ENCODE measurements around the gene DDX20. TPM values are rescaled to one million over a fixed set of nuclear protein-coding genes. Genes with fewer than 3 reads are reported as not detected.

The DDX20 gene
- total RNA-seq, 1 donor from 2014 or later: 5.9 TPM

DNA sequence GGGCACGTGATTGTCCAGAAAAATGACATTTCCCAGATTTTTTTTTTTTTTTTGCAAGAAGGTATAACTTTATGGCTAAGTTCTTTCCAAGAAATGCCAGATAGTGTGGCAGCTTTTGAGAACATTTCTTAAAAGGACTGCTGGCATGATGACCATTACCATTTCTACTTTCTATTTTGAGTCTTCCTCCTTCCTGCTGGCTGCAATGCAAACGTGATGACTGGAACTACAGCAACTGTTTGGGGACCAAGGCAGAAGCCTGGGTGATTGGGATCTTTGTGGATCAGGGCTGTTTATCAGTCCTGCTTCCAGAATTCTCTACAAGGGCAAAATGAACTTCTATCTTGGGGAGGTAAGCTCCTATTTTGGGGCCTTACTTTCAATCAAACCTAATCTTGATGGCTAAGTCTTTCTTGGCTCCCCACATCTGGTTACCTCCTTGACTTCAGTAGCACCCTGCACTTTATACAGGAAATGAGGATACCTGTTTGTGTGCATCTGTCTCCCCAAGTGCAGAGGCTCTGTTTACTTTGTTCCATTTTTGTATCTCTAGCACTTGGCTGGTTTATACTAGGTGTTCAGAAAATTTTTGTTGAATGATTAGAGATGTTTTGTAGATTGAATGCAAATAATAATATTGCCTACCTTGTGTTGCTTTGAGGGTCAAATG lies 3.7 kb upstream of the DDX20 start:
- no peak for DNase-seq
- intact Hi-C loops (cut with micrococcal nuclease): no loop called here
- H3K27me3 ChIP-seq (ENCODE audit: low read depth): no peaks in the 10 kb centered on the region
- TF ChIP-seq, protein P1, sequence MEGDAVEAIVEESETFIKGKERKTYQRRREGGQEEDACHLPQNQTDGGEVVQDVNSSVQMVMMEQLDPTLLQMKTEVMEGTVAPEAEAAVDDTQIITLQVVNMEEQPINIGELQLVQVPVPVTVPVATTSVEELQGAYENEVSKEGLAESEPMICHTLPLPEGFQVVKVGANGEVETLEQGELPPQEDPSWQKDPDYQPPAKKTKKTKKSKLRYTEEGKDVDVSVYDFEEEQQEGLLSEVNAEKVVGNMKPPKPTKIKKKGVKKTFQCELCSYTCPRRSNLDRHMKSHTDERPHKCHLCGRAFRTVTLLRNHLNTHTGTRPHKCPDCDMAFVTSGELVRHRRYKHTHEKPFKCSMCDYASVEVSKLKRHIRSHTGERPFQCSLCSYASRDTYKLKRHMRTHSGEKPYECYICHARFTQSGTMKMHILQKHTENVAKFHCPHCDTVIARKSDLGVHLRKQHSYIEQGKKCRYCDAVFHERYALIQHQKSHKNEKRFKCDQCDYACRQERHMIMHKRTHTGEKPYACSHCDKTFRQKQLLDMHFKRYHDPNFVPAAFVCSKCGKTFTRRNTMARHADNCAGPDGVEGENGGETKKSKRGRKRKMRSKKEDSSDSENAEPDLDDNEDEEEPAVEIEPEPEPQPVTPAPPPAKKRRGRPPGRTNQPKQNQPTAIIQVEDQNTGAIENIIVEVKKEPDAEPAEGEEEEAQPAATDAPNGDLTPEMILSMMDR (IDR thresholded peaks at IDR 0.05; ENCODE audit: borderline replicate concordance): no peak
- H3K9me3 ChIP-seq (replicated peaks): no peaks in the 10 kb centered on the region
- H3K36me3 ChIP-seq: peaks cover under 1% of the 10 kb centered on the region
- no peak overlapping the region for H3K27ac ChIP-seq (replicated peaks)
- no peak overlapping the region for H3K4me3 ChIP-seq
- peaks cover 38% of the 10 kb centered on the region for H3K4me1 ChIP-seq

DNA sequence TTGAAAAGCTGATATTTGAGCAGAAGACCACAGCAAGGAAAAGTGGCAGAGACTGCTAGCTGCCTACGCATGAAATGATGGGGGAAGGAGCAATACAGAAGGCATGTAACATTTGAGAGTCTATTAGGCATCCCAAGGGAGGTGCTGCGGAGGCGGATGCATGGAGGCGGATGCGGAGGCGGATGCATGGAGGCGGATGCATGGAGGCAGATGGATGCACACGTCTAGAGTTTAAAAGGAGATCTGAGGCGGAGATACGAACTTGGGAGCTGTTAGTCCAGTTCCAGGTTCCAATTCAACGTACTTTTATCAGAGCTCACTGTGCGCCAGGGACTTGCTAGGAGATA lies 744 bp upstream of the DDX20 start:
- TF ChIP-seq, protein P1 (IDR thresholded peaks at IDR 0.05; ENCODE audit: borderline replicate concordance): no peak
- Histone ChIP-seq H3K36me3 (peaks cover 20% of the 10 kb centered on the region), H3K27me3 (ENCODE audit: low read depth) (no peaks in the 10 kb centered on the region), H3K4me3 (peak overlapping the region; percentile 80), H3K9me3 (replicated peaks) (no peaks in the 10 kb centered on the region), H3K27ac (replicated peaks) (peak overlapping the region; percentile 95), H3K4me1 (peaks cover 31% of the 10 kb centered on the region)
- intact Hi-C loops (cut with micrococcal nuclease): no loop called here
- no peak for DNase-seq

DNA sequence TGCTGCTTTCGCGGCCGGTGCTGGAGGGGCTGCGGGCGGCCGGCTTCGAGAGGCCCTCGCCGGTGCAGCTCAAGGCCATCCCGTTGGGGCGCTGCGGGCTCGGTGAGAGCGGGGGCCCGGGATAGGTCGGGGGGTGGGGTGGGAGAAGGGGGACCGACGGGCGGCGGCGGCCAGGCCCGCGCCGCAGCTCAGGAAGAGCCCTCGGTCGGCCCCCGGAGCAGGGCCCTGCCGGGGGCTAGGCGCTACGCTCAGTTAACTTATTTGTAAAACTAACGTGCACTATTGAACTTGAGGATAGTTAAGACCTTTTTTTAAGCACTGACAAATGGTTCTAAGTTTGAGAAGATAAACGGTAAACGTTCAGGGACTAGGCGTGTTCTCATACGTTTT lies 418 bp downstream of the DDX20 start:
- no peak for DNase-seq
- intact Hi-C loops (cut with micrococcal nuclease): no loop called here
- Histone ChIP-seq H3K27ac (replicated peaks) (peak overlapping the region; percentile 95), H3K9me3 (replicated peaks) (no peaks in the 10 kb centered on the region), H3K4me1 (peaks cover 31% of the 10 kb centered on the region), H3K4me3 (peak overlapping the region; percentile 80), H3K27me3 (ENCODE audit: low read depth) (no peaks in the 10 kb centered on the region), H3K36me3 (peaks cover 32% of the 10 kb centered on the region)
- TF ChIP-seq, protein P1 (IDR thresholded peaks at IDR 0.05; ENCODE audit: borderline replicate concordance): no peak

DNA sequence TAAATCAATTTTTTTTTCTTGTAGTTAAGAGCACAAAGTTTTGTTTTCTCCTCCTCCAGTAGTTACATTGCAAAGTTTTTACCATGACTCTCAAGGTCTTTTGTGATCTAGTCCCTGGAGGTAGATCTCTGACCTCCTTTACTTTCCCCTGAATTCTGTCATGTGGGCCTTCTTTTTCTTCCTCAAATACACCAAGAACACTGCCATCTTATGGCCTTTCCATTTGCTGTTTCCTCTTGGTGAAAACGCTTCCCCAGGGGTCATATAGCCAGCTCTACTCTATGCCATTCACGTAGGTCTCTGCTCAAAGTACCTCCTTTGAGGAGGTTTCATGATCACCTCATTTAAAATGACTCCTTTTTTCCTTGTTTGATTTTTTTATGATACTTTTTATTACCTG lies 2.7 kb downstream of the DDX20 start:
- no peak overlapping the region for H3K4me3 ChIP-seq
- H3K27me3 ChIP-seq (ENCODE audit: low read depth): no peaks in the 10 kb centered on the region
- intact Hi-C loops (cut with micrococcal nuclease): no loop called here
- no peaks in the 10 kb centered on the region for H3K9me3 ChIP-seq (replicated peaks)
- no peak for DNase-seq
- H3K4me1 ChIP-seq: peaks cover 28% of the 10 kb centered on the region
- H3K27ac ChIP-seq (replicated peaks): no peak overlapping the region
- TF ChIP-seq, protein P1 (IDR thresholded peaks at IDR 0.05; ENCODE audit: borderline replicate concordance): no peak
- peaks cover 52% of the 10 kb centered on the region for H3K36me3 ChIP-seq

DNA sequence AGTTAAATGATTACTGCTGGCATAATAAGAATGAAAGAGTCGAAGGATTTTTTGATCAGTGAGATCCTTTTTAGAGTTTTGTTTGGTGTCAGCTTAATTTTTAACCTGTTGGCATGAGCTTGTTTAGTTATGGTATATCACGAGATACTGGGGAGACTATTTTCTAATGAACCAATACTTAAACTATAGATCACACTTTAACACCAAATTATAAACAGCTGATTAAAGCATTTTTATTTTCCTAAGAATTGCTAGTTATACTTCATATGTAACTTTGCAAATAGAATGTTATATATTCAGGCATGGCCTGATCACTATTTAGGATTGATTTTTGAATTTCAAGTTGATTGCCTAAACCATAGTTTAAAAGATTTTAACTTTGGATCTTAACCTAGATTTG lies 6.0 kb downstream of the DDX20 start:
- peaks cover 9% of the 10 kb centered on the region for H3K4me1 ChIP-seq

More for the DNA sequence above, 6.0 kb downstream of the DDX20 start:
- H3K27me3 ChIP-seq (ENCODE audit: low read depth): no peaks in the 10 kb centered on the region
- no peak overlapping the region for H3K27ac ChIP-seq (replicated peaks)
- H3K36me3 ChIP-seq: peaks cover 84% of the 10 kb centered on the region
- intact Hi-C loops (cut with micrococcal nuclease): loop anchor here (10.0 kb wide), 1 partner anchor 277 kb away; no protein-coding TSS in a partner anchor
- DNase-seq: no peak
- TF ChIP-seq, protein P1 (IDR thresholded peaks at IDR 0.05; ENCODE audit: borderline replicate concordance): no peak
- no peak overlapping the region for H3K4me3 ChIP-seq
- no peaks in the 10 kb centered on the region for H3K9me3 ChIP-seq (replicated peaks)
